ENCODE data around the gene ADAMTSL1. TPM values are rescaled to one million over a fixed set of nuclear protein-coding genes. Genes with fewer than 3 reads are reported as not detected.

The ADAMTSL1 gene
- total RNA-seq, 3 donors from 2014 or later, result 3.6 to 7.5 (median 4.2) TPM

DNA sequence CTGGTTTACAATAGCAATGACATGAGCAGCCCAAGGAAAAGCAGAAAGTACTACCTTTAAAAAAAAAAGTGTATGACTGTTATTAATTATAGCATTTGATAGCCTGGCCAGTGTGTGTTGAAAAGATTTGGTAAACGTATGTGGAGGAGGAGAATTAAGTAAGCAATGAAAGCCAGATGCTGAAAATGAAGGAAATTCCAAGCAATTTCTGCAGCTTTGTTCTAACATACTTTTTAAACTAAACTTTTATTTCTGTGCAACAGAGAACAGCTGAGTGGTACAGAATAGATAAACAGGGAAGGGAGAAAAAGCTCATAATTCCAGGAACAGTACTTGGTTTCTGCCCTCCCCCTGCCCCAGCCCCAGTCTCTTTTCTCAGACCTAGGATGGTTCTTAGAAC lies 252.6 kb downstream of the ADAMTSL1 start:
- no peaks in the 10 kb centered on the region for H3K36me3 ChIP-seq
- DNase-seq (ENCODE audit: low spot score in 2 of 2), result no peak
- intact Hi-C loops (cut with DNase I; ENCODE audit: low total_unique reads), result no loop called here
- H3K27ac ChIP-seq, result no peak overlapping the region
- H3K4me1 ChIP-seq, result no peaks in the 10 kb centered on the region
- no peak overlapping the region for H3K4me3 ChIP-seq
- no peaks in the 10 kb centered on the region for H3K9me3 ChIP-seq
- TF ChIP-seq POLR2A (IDR thresholded peaks at IDR 0.05) (no peak), POLR2AphosphoS5 (IDR thresholded peaks at IDR 0.05) (no peak)
- H3K27me3 ChIP-seq, result no peaks in the 10 kb centered on the region

DNA sequence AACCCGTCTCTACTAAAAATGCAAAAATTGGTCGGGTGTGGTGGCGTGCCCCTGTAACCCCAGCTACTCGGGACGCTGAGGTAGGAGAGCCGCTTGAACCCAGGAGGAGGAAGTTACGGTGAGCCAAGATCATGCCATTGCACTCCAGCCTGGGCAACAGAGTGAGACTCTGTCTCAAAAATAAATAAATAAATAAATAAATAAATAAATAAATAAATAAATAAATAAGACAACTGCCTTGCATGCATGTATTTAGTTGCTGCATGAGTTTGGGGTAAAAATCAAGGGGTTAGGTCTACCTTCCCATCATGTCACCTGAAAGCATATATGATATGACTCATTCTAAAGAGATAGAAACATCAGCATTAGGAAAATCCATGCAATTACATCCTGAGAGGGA lies 254.0 kb downstream of the ADAMTSL1 start:
- H3K27me3 ChIP-seq, result no peaks in the 10 kb centered on the region
- TF ChIP-seq POLR2AphosphoS5 (IDR thresholded peaks at IDR 0.05) (no peak), POLR2A (IDR thresholded peaks at IDR 0.05) (no peak)
- TF ChIP-seq, protein P1, sequence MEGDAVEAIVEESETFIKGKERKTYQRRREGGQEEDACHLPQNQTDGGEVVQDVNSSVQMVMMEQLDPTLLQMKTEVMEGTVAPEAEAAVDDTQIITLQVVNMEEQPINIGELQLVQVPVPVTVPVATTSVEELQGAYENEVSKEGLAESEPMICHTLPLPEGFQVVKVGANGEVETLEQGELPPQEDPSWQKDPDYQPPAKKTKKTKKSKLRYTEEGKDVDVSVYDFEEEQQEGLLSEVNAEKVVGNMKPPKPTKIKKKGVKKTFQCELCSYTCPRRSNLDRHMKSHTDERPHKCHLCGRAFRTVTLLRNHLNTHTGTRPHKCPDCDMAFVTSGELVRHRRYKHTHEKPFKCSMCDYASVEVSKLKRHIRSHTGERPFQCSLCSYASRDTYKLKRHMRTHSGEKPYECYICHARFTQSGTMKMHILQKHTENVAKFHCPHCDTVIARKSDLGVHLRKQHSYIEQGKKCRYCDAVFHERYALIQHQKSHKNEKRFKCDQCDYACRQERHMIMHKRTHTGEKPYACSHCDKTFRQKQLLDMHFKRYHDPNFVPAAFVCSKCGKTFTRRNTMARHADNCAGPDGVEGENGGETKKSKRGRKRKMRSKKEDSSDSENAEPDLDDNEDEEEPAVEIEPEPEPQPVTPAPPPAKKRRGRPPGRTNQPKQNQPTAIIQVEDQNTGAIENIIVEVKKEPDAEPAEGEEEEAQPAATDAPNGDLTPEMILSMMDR (IDR thresholded peaks at IDR 0.05), result no peak
- intact Hi-C loops (cut with DNase I; ENCODE audit: low total_unique reads), result no loop called here
- H3K36me3 ChIP-seq, result no peaks in the 10 kb centered on the region
- H3K9me3 ChIP-seq, result no peaks in the 10 kb centered on the region
- H3K4me1 ChIP-seq, result no peaks in the 10 kb centered on the region
- H3K27ac ChIP-seq, result no peak overlapping the region
- H3K4me3 ChIP-seq, result no peak overlapping the region
- DNase-seq (ENCODE audit: low spot score in 2 of 2), result no peak

DNA sequence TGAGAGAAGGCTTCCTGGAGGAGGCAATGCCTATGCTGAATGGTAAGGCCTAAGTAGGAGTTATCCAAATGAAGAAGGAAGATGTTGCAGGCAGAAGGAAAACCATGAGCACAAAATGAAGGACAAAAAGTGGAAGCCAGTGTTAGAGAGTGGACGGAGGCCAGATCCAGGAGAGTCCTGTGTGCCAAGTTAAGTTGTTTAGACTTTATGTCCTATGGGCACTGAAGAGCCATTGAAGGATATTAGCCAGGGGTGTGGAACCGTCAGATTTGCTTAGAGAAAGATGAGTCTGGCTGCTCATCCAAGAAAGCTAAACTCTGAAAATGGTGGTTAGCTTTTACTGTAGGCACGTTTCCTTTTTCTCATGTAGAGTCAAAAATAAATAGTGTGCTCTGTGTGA lies 254.7 kb downstream of the ADAMTSL1 start:
- H3K4me1 ChIP-seq, result no peaks in the 10 kb centered on the region
- H3K9me3 ChIP-seq, result no peaks in the 10 kb centered on the region
- DNase-seq (ENCODE audit: low spot score in 2 of 2), result no peak
- TF ChIP-seq POLR2AphosphoS5 (IDR thresholded peaks at IDR 0.05), result no peak
- TF ChIP-seq POLR2A (IDR thresholded peaks at IDR 0.05), result no peak
- TF ChIP-seq, protein P1 (IDR thresholded peaks at IDR 0.05), result no peak
- intact Hi-C loops (cut with DNase I; ENCODE audit: low total_unique reads), result no loop called here
- H3K27ac ChIP-seq, result no peak overlapping the region
- H3K4me3 ChIP-seq, result no peak overlapping the region
- no peaks in the 10 kb centered on the region for H3K36me3 ChIP-seq
- H3K27me3 ChIP-seq, result no peaks in the 10 kb centered on the region

DNA sequence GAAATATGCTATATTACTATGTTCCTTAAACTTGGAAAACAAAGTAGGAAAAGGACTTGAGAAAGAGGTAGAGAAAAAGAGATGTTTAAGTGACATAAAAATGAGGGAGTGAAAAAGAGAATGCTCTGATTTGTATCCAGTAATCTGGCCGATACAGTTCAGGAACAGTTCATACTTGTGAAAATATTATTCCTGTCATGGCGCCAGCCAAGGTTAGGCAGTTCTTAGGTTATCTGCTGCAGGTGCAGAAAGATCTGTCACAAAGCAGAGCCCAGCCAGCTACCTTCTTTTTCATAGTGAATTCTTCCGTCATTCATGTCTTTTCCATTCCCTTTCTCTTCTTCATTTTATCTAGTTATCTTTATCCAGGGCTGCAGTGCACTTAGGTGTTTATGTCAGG lies 256.3 kb downstream of the ADAMTSL1 start:
- intact Hi-C loops (cut with DNase I; ENCODE audit: low total_unique reads), result no loop called here
- H3K4me3 ChIP-seq, result no peak overlapping the region
- no peaks in the 10 kb centered on the region for H3K9me3 ChIP-seq
- no peaks in the 10 kb centered on the region for H3K4me1 ChIP-seq
- no peak overlapping the region for H3K27ac ChIP-seq
- H3K27me3 ChIP-seq, result no peaks in the 10 kb centered on the region
- no peaks in the 10 kb centered on the region for H3K36me3 ChIP-seq
- TF ChIP-seq POLR2AphosphoS5 (IDR thresholded peaks at IDR 0.05) (no peak), POLR2A (IDR thresholded peaks at IDR 0.05) (no peak)
- TF ChIP-seq, protein P1 (IDR thresholded peaks at IDR 0.05), result no peak
- no peak for DNase-seq (ENCODE audit: low spot score in 2 of 2)

DNA sequence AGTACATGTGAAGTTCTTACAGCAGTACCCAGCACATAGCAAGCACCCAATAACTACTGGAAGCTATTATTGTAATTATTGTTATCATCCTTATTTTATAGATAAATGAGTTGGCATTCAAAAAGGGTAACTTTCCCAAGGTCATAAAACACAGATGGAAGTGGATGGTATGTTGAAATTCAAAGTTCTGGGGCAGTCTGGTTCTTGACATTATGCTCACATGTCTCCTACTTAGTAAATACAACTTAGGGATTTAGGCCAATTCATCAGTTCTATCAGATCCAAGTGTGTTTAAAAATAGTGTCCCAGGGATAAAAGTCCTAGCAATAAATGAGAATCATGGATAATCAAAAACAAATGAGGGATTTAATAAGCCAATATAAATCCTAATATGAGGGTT lies 265.2 kb downstream of the ADAMTSL1 start:
- Histone ChIP-seq H3K27ac (no peak overlapping the region), H3K4me3 (no peak overlapping the region), H3K36me3 (no peaks in the 10 kb centered on the region), H3K9me3 (no peaks in the 10 kb centered on the region), H3K4me1 (no peaks in the 10 kb centered on the region), H3K27me3 (no peaks in the 10 kb centered on the region)
- DNase-seq (ENCODE audit: low spot score in 2 of 2), result no peak
- intact Hi-C loops (cut with DNase I; ENCODE audit: low total_unique reads), result loop anchor here (1.0 kb wide), 1 partner anchor 14 kb away; no protein-coding TSS in a partner anchor
- TF ChIP-seq POLR2AphosphoS5 (IDR thresholded peaks at IDR 0.05) (no peak), POLR2A (IDR thresholded peaks at IDR 0.05) (no peak)
- TF ChIP-seq, protein P1 (IDR thresholded peaks at IDR 0.05), result no peak
